NCI-H2196 (cell line): ENCODE measurements around the gene SESN3.
"Not testable (repeated sequence)": the region's sequence is repeated elsewhere in the genome, so short reads cannot be mapped to it uniquely, and the experiment has no call there.

Experiments used
- DNase-seq: peaks from one replicate; lab custom pipeline; 2025; ENCODE audit not compliant: unreplicated experiment; lab: John Stamatoyannopoulos, UW

SESN3 gene

GRCh38 chr11:95222817-95223216 lies 8.2 kb downstream of the SESN3 start:
- no peak for DNase-seq

- DNase-seq = no peak
Measured at GRCh38 chr11:95219599-95219998, 11.4 kb downstream of the SESN3 start.

DNA sequence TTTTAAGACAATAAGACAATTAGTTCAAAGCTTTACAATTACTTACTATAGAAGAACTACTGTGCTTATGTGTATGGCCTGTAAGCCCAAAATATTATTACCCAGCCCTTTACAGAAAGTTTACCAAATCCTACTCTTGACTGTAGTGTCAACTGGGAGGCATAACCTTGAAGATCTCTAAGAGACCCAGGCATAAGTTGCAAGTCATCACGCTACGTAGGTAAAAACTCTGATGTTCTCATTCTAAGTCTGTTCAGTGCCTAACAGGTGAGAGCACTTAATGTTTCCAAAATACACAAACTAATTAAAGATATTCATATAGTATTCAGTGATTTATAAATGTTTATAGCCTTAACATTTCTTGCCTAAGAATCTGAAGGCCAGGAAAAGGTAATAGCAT lies 12.9 kb downstream of the SESN3 start:
- no peak for DNase-seq

- DNase-seq = no peak
Measured at GRCh38 chr11:95212609-95213008, 18.4 kb downstream of the SESN3 start.

- DNase-seq = not testable (repeated sequence)
Measured at GRCh38 chr11:95209535-95209934, 21.5 kb downstream of the SESN3 start.

GRCh38 chr11:95200781-95201457 lies 30.1 kb downstream of the SESN3 start:
- DNase-seq = no peak

GRCh38 chr11:95195831-95196230 lies 35.2 kb downstream of the SESN3 start:
- no peak for DNase-seq

GRCh38 chr11:95193541-95193940 lies 37.5 kb downstream of the SESN3 start:
- DNase-seq = no peak

DNA sequence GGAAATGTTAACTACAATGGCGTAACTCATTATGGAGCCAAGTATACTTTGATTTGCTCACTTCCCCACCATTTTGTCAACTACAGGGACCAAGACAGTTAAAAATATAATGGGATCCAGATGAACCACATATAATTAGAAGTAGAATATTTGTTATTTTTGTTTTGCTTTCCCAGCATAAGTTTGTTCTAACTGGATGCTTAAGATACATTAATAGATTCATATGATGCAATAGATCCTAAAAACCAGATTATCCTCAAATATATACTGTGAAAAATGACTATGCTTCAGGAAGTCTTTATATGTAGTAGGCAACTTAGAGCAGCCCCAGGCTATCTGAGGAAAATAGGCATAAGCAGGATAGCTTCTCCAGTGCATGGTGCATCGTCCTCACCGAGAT lies 38.3 kb downstream of the SESN3 start:
- DNase-seq = no peak

GRCh38 chr11:95187723-95188122 lies 43.3 kb downstream of the SESN3 start:
- DNase-seq = no peak

- no peak for DNase-seq
Measured at GRCh38 chr11:95182397-95182796, 48.6 kb downstream of the SESN3 start.

DNA sequence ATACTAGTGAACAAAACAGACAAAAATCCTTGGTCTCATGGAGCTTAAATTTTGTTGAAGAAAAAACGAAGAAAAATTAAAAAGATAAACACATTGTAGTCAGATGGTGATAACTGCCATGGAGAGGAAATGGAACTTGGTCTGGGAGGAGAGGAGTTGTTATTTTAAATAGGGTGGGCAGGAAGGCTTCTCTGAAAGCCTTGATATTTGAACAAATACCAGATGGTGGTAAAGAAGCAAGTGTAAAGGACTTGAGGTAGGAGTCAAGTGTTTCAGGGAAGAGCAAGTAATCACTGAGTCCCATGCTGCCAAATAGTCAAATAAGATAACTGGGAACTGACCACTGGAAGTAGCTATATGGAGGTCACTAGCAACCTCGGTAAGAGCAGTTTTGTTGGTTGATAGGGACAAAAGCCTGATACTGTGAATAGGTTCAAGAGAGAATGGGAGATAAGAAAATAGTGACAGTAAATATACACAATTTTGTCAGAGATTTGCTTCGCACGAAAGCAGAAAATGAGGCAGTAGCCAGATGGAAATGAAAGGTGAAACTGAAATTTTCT lies 55.1 kb downstream of the SESN3 start:
- no peak for DNase-seq

- DNase-seq = no peak
Measured at GRCh38 chr11:95170294-95170693, 60.7 kb downstream of the SESN3 start.

GRCh38 chr11:95166781-95167180 lies 64.2 kb downstream of the SESN3 start:
- DNase-seq = no peak

- DNase-seq = no peak
Measured at GRCh38 chr11:95165638-95166037, 65.4 kb downstream of the SESN3 start.

DNA sequence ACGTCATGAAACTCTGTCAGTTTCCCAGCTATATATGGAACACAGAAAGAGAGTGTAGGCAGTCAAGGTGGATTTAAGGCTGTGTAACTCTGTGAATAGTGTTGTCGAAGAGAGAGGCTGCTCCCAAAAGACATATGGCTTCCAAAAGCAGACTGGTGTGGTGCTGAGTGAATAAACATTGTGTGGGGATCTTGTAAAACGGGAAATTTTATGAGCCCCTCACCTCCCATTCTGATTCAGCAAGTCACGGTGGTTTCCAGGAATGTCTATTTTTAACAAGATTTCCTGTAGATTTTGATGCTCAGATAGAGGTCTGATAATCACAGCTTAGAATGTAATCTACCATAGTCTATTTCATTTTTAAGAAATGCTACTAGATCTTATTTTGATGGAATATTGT lies 67.9 kb downstream of the SESN3 start:
- no peak for DNase-seq

- DNase-seq = no peak
Measured at GRCh38 chr11:95161248-95161647, 69.8 kb downstream of the SESN3 start.

- no peak for DNase-seq
Measured at GRCh38 chr11:95157824-95158223, 73.2 kb downstream of the SESN3 start.

DNA sequence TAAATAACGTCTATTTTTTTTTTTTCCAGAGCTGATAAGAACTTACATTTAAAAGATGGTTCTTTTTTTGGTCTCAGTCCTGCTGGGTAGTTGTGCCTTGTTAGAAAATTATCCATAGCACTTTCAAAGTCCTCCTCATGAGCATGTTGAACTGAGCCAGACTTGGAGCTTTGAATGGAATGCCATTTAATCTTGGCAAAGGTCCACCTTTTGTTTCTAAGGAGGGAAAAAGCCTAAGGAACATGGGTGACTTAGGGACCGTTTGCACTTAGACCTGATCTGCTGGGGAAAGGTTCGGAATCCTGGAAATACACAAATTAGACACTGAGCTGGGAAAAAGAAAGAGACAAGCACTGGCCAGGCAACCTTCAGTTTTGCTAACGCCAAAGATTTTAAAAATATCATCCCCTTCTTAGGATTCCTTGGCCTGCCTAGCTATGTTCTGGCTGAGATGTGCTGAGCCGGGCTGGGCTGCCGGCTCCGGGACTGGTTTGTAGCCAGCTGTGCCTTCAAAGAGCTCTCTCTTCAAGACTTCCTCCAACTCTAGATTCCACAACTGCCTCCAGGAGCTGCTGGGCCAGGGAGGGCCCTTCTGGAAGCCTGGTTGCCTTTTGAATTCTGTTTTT lies 74.0 kb downstream of the SESN3 start:
- DNase-seq = no peak

GRCh38 chr11:95156133-95156721 lies 74.8 kb downstream of the SESN3 start:
- no peak for DNase-seq

DNA sequence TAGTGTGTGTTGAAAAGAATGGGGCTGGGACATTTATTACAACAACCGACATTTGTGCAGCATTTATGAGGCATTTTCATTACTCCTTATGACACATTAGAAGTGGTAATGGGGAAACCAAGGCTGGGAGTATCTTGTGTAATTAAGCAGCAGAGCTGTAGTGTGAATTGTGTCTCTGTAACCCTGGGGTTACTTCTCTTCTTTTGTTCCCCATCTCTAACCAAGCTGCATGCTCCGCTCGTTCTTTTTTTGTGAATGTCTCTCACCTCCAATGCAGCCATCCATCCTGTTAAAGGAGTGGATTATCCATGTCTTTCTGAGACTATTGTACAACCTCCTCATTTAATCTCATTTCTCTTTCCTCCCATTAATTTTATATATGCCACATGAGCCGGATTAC lies 75.6 kb downstream of the SESN3 start:
- no peak for DNase-seq

DNA sequence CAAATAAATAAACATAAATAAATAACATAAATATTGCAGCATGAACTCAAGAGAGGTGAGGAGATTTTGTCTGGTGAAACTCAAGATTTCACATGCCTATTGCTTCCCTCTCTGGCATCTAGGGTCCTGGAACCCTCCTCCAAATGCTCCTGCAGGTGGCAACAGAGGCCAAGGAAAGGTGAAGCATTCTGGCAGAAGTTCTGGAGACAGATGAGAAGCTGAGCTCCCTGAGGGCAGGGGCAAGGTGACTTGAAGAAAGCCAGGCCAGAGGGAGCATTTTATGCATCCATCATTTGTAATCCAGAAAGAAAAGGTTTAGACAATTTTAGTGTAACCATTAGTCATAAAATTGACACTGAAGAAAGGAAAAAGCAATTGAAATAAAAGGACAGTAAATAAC lies 76.5 kb downstream of the SESN3 start:
- DNase-seq = peak; percentile 22
